T-helper 1 cell treated with Interleukin-12 subunit alpha and Interleukin-12 subunit beta and Interleukin-4 antibody, amounts not matched to agents 30 μg/mL and 1 μg/mL, for 36 hours (primary cell): ENCODE results near the gene LAT.

ENCODE experiments used
- H3K27ac Mint-ChIP-seq: one replicate; pipeline ENCODE4 v1.8.0; 2021; ENCODE audit warnings: mild to moderate bottlenecking, mixed read lengths
- H3K27me3 Mint-ChIP-seq: one replicate; pipeline ENCODE4 v1.8.0; 2021; ENCODE audit warnings: low read depth, mixed read lengths
- H3K36me3 Mint-ChIP-seq: one replicate; pipeline ENCODE4 v1.8.0; 2021; ENCODE audit warnings: low read depth, mixed read lengths
- H3K4me1 Mint-ChIP-seq: one replicate; pipeline ENCODE4 v1.8.0; 2021; ENCODE audit warnings: low read depth, mixed read lengths
- H3K4me3 Mint-ChIP-seq: one replicate; pipeline ENCODE4 v1.8.0; 2021; ENCODE audit warnings: mild to moderate bottlenecking, moderate library complexity, mixed read lengths
- H3K9me3 Mint-ChIP-seq: one replicate; pipeline ENCODE4 v1.8.0; 2021; ENCODE audit warnings: mixed read lengths

LAT gene

GRCh38 chr16:29030086-29030840 lies 45.4 kb downstream of the LAT start:
- Mint-ChIP-seq H3K9me3 (no peaks in the 10 kb centered on the region), H3K36me3 (no peaks in the 10 kb centered on the region), H3K27me3 (no peaks in the 10 kb centered on the region), H3K4me3 (no peak overlapping the region), H3K27ac (no peak overlapping the region), H3K4me1 (peaks cover 15% of the 10 kb centered on the region)
